Tongue (tissue), 2 donors: Measurements from ENCODE around the gene MRPS26. TPM values are rescaled to one million over a fixed set of nuclear protein-coding genes. Genes with fewer than 3 reads are reported as not detected.
"Not testable (repeated sequence)": the region's sequence is repeated elsewhere in the genome, so short reads cannot be mapped to it uniquely, and the experiment has no call there.

ENCODE experiments used
- DNase-seq: peaks from one replicate; pipeline ENCODE4 v3.0.0-alpha.2; 2015
- total RNA-seq: library from RNA; depleted of rRNA; stranded (reverse); fragments of >200 nt; gene quantifications from one replicate; pipeline ENCODE4 v1.2.3, GENCODE V29; 2014

Gene MRPS26
- total RNA-seq, 1 donor from 2014 or later, result 32.1 TPM

- DNase-seq, result peak; percentile 12
Measured at GRCh38 chr20:3042625-3043024, 3.2 kb upstream of the MRPS26 start.

- DNase-seq, result no peak
Measured at GRCh38 chr20:3043322-3043721, 2.5 kb upstream of the MRPS26 start, which contains the start of gene GNRH2. TSS of gene GNRH2 (plus strand) at chr20:3043622. CDS start at chr20:3044415, 793 bp downstream.

- DNase-seq, result no peak
Measured at GRCh38 chr20:3044336-3044965, 1.4 kb upstream of the MRPS26 start.

GRCh38 chr20:3045042-3045815 lies 623 bp upstream of the MRPS26 start:
- no peak for DNase-seq

GRCh38 chr20:3046677-3047462 lies 1.0 kb downstream of the MRPS26 start:
- peak; percentile 14 for DNase-seq

- DNase-seq, result no peak
Measured at GRCh38 chr20:3047486-3048419, 1.9 kb downstream of the MRPS26 start.

GRCh38 chr20:3051385-3052019 lies 5.7 kb downstream of the MRPS26 start:
- no peak for DNase-seq

- DNase-seq, result no peak
Measured at GRCh38 chr20:3059489-3059888, 13.6 kb downstream of the MRPS26 start.

- not testable (repeated sequence) for DNase-seq
Measured at GRCh38 chr20:3064119-3064518, 18.3 kb downstream of the MRPS26 start.

GRCh38 chr20:3067139-3068014 lies 21.5 kb downstream of the MRPS26 start:
- DNase-seq, result no peak

- no peak for DNase-seq
Measured at GRCh38 chr20:3068075-3068474, 22.2 kb downstream of the MRPS26 start.

GRCh38 chr20:3068986-3069900 lies 23.4 kb downstream of the MRPS26 start:
- no peak for DNase-seq

GRCh38 chr20:3070725-3071124 lies 24.9 kb downstream of the MRPS26 start:
- no peak for DNase-seq

GRCh38 chr20:3071266-3071609 lies 25.4 kb downstream of the MRPS26 start:
- no peak for DNase-seq

- DNase-seq, result peak; percentile 38
Measured at GRCh38 chr20:3071610-3072529, 26.0 kb downstream of the MRPS26 start, which contains the start of gene OXT. TSS of gene OXT (plus strand) at chr20:3071620. CDS start at chr20:3071656, 36 bp downstream.

- no peak for DNase-seq
Measured at GRCh38 chr20:3072530-3073250, 26.8 kb downstream of the MRPS26 start.

GRCh38 chr20:3073251-3073643 lies 27.4 kb downstream of the MRPS26 start:
- DNase-seq, result not testable (repeated sequence)
